Cardiac muscle cell (in vitro differentiated cells and primary cell): ENCODE data around the gene BCL2L1. TPM values are rescaled to one million over a fixed set of nuclear protein-coding genes. Genes with fewer than 3 reads are reported as not detected.
A peak's percentile ranks its signal among the peaks of the same experiment; 100 is the strongest.

Experiments used
- DNase-seq, 2 donors: peaks; one replicate each; pipeline versions ENCODE4 v3.0.0 to v3.0.0-alpha.2; 2010 to 2017; ENCODE audit warnings: low read depth in 1 of 2, low spot score in 1 of 2
- H3K27ac ChIP-seq: fragments of 200-600 bp; sonication (generic); 2 replicates; pipeline ENCODE4 v1.5.1; 2016
- H3K27me3 ChIP-seq: fragments of 200-600 bp; sonication (generic); 2 replicates; pipeline ENCODE4 v1.6.0; 2016; ENCODE audit warnings: control low read depth
- H3K36me3 ChIP-seq: fragments of 200-600 bp; sonication (generic); 2 replicates; pipeline ENCODE4 v1.5.1; 2016; ENCODE audit warnings: control low read depth
- H3K4me1 ChIP-seq: fragments of 200-600 bp; sonication (generic); 2 replicates; pipeline ENCODE4 v1.8.1; 2017; ENCODE audit warnings: low read depth, mild to moderate bottlenecking, mixed run types
- H3K4me3 ChIP-seq: fragments of 200-600 bp; sonication (generic); 2 replicates; pipeline ENCODE4 v1.5.1; 2016; ENCODE audit warnings: mild to moderate bottlenecking
- H3K9me3 ChIP-seq: fragments of 200-600 bp; sonication (generic); 2 replicates; pipeline ENCODE4 v1.5.1; 2017; ENCODE audit warnings: low read depth, mild to moderate bottlenecking, control low read depth
- polyA plus RNA-seq: library from polyadenylated mRNA; unstranded; fragments of >200 nt; fragmentation: Nextera tagmentation; extraction: Ambion mirVana; gene quantifications from 2 replicates; pipeline ENCODE4 v1.2.1, GENCODE V29; 2016
- total RNA-seq: library from RNA; depleted of rRNA; stranded (reverse); fragments of >200 nt; gene quantifications from 2 replicates; pipeline ENCODE4 v1.2.3, GENCODE V29; 2016
- TF ChIP-seq, protein P1 (sequence below): IDR thresholded peaks from 2 replicates; pipeline ENCODE4 v1.5.1; 2012; ENCODE audit warnings: low read depth, mild to moderate bottlenecking, low read length

BCL2L1 gene
- total and polyA plus RNA-seq, 2 experiments from 2014 or later = 40.5 to 74.6 TPM

DNA sequence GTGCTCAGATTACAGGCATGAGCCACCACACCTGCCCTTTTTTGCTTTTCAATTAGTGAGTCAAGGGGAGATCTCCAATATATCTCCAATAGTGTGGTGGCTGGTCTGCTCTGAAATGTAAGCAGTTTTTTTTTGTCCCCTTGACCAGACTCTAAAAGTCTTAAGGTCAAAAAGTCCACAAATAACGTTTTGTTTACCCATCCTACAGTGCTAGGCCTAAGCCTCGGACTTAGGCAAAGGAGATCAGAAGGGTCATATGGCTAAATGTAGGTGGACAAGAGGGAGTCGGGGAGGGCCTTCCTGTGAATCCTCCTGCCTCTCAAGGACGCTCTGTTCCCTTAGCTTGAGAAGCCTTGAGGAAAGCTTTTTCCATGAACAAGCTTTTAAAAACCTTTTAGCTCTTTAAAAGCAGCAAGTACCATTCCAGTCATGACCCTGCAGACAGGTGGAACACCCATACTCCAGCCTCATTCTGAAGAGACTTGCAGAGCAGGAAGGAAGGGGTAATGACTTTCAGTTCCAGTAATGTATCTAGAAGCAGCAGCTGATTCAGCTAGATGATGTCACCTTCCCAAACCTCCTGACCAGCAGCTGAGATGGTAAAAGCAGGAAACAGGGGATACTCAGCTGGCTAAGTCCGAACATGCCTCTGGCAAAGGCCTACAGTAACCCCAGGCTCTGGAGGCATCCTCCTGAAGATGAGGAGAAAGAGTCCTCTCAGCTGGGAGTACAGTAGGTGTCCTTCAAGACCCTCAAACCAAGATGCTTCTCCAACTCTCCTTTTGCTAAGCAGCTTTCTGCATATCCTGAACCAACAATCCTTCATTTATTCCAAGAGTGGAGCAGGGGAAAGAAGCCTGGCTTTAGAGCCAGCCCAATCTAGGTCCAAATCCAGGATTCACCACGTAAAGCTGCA is 23.6 kb downstream of the BCL2L1 start:
- no peak overlapping the region for H3K4me3 ChIP-seq
- TF ChIP-seq, protein P1, sequence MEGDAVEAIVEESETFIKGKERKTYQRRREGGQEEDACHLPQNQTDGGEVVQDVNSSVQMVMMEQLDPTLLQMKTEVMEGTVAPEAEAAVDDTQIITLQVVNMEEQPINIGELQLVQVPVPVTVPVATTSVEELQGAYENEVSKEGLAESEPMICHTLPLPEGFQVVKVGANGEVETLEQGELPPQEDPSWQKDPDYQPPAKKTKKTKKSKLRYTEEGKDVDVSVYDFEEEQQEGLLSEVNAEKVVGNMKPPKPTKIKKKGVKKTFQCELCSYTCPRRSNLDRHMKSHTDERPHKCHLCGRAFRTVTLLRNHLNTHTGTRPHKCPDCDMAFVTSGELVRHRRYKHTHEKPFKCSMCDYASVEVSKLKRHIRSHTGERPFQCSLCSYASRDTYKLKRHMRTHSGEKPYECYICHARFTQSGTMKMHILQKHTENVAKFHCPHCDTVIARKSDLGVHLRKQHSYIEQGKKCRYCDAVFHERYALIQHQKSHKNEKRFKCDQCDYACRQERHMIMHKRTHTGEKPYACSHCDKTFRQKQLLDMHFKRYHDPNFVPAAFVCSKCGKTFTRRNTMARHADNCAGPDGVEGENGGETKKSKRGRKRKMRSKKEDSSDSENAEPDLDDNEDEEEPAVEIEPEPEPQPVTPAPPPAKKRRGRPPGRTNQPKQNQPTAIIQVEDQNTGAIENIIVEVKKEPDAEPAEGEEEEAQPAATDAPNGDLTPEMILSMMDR = no peak
- no peaks in the 10 kb centered on the region for H3K9me3 ChIP-seq
- H3K36me3 ChIP-seq = no peaks in the 10 kb centered on the region
- H3K27ac ChIP-seq = peak overlapping the region; percentile 21
- peaks cover 4% of the 10 kb centered on the region for H3K4me1 ChIP-seq
- peak in 1 of 2 donors; percentile 88 for DNase-seq
- no peaks in the 10 kb centered on the region for H3K27me3 ChIP-seq

DNA sequence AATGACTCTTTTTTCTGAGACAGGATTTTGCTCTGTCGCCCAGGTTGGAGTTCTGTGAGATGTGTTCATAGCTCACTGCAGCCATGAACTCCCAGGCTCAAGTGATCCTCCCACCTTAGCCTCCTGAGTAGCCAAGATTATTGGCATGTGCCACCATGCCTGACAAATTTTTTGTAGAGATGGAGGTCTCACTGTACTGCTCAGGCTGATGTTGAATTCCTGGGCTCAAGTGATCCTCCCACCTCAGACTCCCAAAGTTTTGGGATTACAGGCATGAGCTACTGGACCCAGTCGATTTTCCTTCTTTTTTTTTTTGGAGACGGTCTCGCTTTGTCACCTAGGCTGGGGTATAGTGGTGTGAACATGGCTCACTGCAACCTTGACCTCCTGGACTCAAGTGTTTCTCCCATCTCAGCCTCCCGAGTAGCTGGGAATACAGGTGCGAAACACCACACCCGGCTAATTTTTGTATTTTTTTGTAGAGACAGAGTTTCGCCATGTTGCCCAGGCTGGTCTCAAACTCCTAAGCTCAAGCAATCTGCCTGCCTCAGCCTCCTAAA is 24.3 kb downstream of the BCL2L1 start:
- DNase-seq = no peak
- Histone ChIP-seq H3K27ac (no peak overlapping the region), H3K4me3 (no peak overlapping the region), H3K36me3 (no peaks in the 10 kb centered on the region), H3K27me3 (no peaks in the 10 kb centered on the region), H3K9me3 (no peaks in the 10 kb centered on the region), H3K4me1 (peaks cover 4% of the 10 kb centered on the region)
- TF ChIP-seq, protein P1 = no peak

DNA sequence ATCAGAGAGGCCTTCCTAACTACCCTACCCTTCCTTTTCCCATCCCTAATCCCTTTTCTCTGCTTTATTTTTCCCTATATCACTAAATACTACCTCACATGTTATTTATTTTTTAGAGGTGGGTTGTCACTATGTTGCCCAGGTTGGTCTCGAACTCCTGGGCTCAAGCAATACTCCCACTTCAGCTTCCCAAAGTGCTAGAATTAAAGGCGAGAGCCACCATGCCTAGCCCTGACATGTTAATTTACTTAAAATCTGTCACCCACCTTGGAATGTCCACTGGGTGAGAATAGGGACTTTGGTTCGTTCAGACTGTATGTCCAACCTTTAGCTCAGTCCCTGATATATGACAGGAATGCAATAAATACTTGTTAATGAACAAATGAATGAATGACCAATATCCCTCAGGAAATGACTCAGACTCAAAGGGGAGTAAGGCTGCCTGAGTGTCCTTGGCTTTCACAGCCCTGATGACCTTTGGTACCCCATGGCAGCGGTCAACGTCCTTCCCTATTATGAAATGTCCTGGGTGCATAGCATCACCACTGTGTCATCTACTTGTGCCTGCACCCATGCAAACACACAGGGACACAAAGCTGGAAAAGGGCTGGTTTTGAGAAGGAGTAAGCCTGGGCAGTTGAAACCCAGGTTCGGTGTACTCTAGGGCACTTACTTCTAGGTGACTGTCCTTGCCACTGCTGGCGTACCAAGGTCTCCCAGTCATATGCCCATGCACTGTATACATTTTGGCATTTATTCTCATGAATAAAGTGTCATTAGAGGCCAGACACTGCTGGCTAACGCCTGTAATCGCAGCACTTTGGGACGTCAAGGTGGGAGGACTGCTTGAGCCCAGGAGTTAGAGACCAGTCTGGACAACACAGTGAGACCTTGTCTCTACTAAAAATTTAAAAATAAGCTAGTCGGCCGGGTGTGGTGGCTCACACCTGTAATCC is 26.5 kb downstream of the BCL2L1 start:
- TF ChIP-seq, protein P1 = no peak

DNA sequence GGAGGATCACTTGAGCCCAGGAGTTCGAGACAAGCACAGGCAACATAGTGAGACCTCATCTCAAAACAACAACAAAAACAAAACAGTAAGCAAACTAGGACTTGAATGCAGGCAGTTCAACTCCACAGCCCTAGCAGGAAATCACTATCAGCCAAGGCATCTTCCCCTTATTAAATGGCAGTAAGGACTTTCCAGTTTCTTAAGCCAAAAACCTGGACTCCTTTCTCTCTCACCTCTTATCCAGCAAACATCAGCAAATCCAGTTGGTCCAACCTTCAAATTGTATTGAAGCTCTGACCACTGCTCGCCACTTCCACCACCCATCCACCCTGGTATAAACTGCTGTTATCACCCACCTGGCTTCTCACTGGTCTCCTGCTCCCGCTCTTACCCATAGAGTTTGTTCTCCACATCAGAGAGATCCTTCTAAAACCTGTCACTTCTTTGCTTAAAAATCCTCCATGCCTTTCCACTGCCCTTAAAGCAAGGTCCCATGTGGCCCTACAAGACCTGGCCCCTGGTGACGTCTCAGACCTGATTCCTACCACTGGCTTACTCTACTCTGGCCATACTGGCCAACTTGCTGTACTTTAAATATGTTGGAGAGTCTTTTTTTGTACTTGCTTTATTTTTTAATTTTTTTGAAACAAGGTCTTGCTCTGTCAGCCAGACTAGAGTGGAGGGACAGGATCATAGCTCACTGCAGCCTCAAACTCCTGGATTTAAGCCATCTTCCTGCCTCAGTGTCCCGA is 27.6 kb downstream of the BCL2L1 start:
- no peak overlapping the region for H3K27ac ChIP-seq
- TF ChIP-seq, protein P1 = no peak
- no peak overlapping the region for H3K4me3 ChIP-seq

More for the DNA sequence above, 26.5 kb downstream of the BCL2L1 start:
- peak in 1 of 2 donors; percentile 45 for DNase-seq
- Histone ChIP-seq H3K4me3 (no peak overlapping the region), H3K27me3 (no peaks in the 10 kb centered on the region), H3K4me1 (peaks cover 10% of the 10 kb centered on the region), H3K36me3 (no peaks in the 10 kb centered on the region), H3K9me3 (no peaks in the 10 kb centered on the region), H3K27ac (no peak overlapping the region)

More for the DNA sequence above, 27.6 kb downstream of the BCL2L1 start:
- H3K4me1 ChIP-seq = peaks cover 10% of the 10 kb centered on the region
- no peaks in the 10 kb centered on the region for H3K27me3 ChIP-seq
- DNase-seq = no peak
- no peaks in the 10 kb centered on the region for H3K9me3 ChIP-seq
- H3K36me3 ChIP-seq = no peaks in the 10 kb centered on the region
